NCI-H82 (cell line): ENCODE results near the gene PDE9A.
"Not testable (repeated sequence)": the region's sequence is repeated elsewhere in the genome, so short reads cannot be mapped to it uniquely, and the experiment has no call there.

Experiments used
- DNase-seq: peaks from one replicate; lab custom pipeline; 2025; lab: John Stamatoyannopoulos, UW

PDE9A gene

DNA sequence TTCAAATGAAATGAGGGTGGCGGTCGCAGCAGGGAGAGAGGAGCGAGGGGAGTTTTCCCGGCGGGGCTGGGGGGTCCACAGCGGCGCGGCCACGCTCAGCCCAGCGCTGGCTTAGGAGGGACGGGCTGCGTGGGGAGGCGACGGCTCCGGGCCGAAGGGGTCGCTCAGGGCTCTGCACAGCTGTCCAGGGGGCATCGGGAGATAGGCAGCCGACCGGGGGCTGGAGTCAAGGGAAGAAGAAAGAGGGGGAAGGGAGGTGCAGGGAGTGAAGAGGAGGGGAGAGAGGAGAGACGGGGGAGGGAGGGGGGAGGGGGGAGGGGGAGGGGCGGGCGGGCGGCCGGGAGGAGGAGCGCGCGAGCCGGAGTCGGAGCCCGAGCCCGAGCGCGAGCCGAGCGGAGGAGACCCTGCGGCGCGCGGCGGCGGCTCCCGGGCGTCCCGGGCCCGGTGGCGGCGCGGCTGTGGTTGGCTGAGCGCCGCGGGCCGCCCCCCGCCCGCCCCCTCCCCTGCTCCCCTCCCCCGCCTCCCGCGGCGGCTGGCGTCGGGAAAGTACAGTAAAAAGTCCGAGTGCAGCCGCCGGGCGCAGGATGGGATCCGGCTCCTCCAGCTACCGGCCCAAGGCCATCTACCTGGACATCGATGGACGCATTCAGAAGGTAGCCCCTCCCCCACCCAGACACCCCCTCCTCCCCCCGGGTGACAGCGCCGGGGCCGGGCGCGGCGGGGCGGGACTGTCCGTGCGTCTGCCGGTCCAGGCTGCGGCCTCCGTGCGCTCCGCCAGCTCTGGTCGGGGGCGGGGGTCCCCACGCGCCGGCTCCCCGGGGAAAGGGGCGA lies at the start of gene PDE9A:
Gene PDE9A, plus strand, starts transcription at position 391 of the 831 bp plus-strand sequence. Its CDS starts 194 bp downstream, at position 585.
- DNase-seq, result peak; percentile 75

DNA sequence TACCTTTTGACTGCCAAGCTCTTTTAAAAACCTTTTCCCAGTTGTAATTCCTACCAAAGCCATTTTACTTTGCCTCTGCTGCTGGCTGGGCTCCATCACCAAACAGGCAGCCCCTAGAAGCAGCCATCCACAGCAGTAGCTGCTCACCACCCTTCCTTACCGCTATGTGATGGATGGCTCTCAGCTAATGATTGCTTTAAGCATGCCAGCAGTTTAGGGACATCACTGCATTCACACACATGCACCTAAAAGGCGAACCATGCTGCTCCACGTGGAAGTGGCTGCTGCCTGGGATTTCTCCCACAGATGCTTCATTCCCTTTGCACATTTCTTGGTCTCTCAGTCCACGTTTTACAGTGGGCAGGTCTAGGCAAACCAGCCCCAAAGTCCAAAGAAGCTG lies 46.3 kb upstream of the PDE9A start:
- no peak for DNase-seq

DNA sequence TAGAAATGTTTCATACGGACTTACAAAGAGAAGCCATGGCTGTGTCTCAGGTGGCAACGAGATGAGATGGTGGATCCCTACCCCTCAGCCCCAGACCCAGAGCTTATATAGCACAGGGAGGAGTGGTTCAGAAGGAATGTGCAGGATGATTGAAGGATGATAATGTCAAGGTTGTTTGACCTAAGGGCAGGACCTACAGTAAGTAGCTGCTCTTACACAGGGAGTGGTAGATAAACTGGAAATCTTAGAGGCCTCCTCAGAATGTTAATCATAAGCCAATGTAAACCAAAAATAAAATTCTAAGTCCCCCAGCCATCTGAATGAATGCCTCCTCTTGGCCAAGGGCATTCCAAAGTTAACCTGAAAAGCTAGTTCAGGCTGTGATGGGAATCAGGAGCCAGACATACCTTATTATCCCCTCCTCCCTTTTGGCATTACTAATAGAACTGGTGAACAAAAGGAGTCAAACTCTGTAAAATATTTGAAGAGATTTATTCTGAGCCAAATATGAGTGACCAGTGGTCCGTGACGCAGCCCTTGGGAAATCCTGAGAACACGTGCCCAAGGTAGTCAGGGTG lies 45.8 kb upstream of the PDE9A start:
- no peak for DNase-seq

GRCh38 chr21:42608446-42608845 lies 45.0 kb upstream of the PDE9A start:
- DNase-seq, result no peak

DNA sequence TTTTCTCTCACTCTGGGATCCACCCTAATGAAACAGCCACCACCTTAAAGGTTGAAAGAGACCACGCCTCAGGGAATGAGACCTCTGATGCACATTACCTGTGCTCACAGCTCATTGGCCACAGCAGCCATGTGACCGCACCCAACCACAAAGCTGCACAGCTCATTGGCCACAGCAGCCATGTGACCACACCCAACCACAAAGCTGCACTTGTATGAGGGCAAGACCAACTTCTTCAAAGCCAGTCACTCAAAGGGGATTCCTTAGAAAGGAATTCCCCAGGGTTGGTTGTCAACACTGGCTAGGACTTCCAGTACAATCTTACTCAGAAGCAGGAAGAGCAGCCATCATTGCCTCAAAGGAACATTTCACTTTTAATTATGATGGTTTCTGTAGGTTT lies 43.6 kb upstream of the PDE9A start:
- no peak for DNase-seq

GRCh38 chr21:42611852-42612251 lies 41.6 kb upstream of the PDE9A start:
- no peak for DNase-seq

DNA sequence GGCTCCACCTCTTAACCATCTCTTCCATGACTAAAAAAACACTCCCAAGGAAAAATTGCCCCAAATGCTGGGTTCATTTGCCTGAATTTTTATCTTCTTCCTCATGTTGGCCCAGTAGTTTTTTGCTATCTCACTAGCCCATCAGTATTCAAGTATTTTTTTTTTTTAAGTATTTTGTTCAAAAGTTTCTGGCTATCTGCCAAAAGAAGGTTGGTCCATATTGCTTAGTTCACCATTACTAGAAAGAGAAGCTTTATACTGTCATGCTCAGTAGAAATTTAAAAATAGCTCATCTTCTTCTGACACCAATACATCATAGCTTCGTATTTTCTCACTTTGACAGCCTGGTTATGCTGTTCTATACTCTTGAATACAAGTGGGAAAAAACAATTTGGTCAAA lies 41.0 kb upstream of the PDE9A start:
- no peak for DNase-seq

DNA sequence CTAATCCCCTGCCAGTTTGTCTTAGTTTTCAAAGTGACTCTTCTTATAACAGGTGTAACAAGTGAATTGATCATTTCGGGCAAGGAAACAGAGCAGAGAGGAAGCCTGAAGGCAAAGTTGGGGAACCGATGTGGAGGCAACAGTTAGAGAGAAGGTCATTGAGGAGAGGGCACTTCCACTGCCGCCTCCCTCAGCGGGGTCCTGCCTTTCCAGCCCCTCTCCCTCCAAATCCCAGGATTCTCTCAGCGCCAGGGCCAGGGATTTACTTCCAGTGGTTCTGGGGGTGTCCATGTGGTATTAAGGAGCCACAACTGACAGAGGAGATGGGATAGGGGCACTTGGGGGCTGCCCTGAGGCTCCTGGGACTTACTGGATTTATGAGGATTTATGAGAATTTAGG lies 39.7 kb upstream of the PDE9A start:
- no peak for DNase-seq

- DNase-seq, result peak; percentile 29
Measured at GRCh38 chr21:42614396-42614795, 39.0 kb upstream of the PDE9A start.

GRCh38 chr21:42614811-42615351 lies 38.5 kb upstream of the PDE9A start:
- DNase-seq, result peak; percentile 52

- DNase-seq, result not testable (repeated sequence)
Measured at GRCh38 chr21:42615377-42615776, 38.0 kb upstream of the PDE9A start.

- DNase-seq, result no peak
Measured at GRCh38 chr21:42615924-42616323, 37.5 kb upstream of the PDE9A start.

GRCh38 chr21:42616446-42616845 lies 37.0 kb upstream of the PDE9A start:
- DNase-seq, result no peak

- DNase-seq, result no peak
Measured at GRCh38 chr21:42616941-42617340, 36.5 kb upstream of the PDE9A start.

- no peak for DNase-seq
Measured at GRCh38 chr21:42617486-42617885, 35.9 kb upstream of the PDE9A start.

GRCh38 chr21:42618707-42619102 lies 34.7 kb upstream of the PDE9A start:
- DNase-seq, result peak; percentile 28

- DNase-seq, result no peak
Measured at GRCh38 chr21:42619166-42619565, 34.3 kb upstream of the PDE9A start.

DNA sequence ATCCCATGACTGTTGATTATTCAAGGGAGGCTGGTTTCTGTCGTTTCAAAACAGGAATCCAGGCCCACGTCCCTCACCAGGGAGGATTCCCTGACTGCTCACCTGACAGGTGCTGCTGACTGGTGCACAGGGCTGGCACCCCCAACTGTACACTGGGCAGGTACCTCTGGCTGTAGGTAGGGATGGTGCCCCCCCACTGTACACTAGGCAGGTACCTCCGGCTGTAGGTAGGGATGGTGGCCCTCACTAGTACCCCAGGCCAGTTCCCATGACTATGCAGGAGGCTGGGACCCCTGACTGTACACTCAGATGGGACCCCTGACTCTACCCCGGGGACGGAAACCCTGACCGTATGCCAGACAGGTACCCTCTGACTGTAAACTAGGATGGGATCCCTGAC lies 33.6 kb upstream of the PDE9A start:
- DNase-seq, result no peak

DNA sequence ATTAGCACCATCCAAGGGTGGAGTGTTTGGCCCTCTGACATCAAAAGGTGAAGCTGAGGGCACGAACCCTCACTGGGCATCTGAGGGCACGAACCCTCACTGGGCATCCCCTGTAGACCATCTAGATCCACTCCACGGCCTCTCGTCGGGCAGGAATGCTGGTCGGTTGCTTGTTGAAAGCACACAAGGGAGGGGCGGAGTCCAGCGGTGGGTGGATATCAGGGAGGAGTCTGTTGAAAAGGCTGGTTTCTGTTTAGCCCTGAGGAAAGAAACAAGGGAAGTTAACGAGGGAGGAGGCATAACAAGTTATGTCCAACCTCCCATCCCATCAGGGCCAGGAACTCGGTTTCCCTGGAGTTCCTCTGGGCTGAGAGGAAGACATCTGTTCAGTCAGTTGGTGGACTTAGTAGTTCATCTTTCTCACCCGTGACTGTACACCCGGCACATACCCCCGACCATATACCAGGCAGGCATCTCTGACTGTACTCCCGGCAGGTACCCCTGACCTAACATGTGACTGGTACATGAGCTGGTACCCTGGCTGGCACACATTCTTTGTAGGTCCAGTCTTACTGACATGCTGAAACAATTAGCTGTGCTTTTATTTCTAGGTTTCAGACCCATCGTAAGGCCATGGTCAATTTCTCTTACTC lies 32.1 kb upstream of the PDE9A start:
- no peak for DNase-seq

DNA sequence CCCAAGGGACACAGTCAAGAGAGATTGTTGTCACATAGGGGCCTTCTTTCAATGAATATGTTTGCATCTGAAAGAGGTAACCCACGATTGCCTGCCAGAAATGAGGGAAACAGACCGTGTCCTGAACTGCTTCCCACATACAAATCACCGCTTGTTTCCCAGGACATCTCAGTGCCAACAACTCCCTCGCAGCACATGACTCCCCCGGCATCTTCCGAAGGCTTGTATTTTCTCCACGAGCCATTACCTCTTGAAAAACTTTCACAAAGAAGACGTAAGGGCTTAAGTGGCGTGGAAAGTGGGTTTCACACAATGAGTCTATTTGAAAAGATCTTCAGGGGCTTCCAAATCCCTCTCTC lies 31.6 kb upstream of the PDE9A start:
- no peak for DNase-seq

GRCh38 chr21:42622284-42622683 lies 31.1 kb upstream of the PDE9A start:
- DNase-seq, result no peak

GRCh38 chr21:42623694-42624093 lies 29.7 kb upstream of the PDE9A start:
- no peak for DNase-seq
